Mesendoderm (in vitro differentiated cells): ENCODE measurements around the gene LSM5.

ENCODE experiments used
- DNase-seq: peaks from one replicate; pipeline ENCODE4 v3.0.0; 2013
- H2AK5ac ChIP-seq: 2 replicates; pipeline ENCODE4 v1.6.1; 2013; ENCODE audit warnings: low read length, inconsistent platforms
- H2BK120ac ChIP-seq: 2 replicates; pipeline ENCODE4 v1.6.1; 2013; ENCODE audit warnings: low read depth, mild to moderate bottlenecking, low read length, moderate library complexity, mixed read lengths
- H2BK15ac ChIP-seq: replicated peaks from 2 replicates; pipeline ENCODE4 v1.6.1; 2013; ENCODE audit warnings: low read depth, mild to moderate bottlenecking, moderate library complexity
- H2BK5ac ChIP-seq: 2 replicates; pipeline ENCODE4 v1.6.1; 2013; ENCODE audit warnings: low read length, inconsistent platforms
- H3K18ac ChIP-seq: 2 replicates; pipeline ENCODE4 v1.6.1; 2013; ENCODE audit warnings: mild to moderate bottlenecking, low read length, mixed read lengths
- H3K23ac ChIP-seq: one replicate; pipeline ENCODE4 v1.6.1; 2013; ENCODE audit warnings: low read length
- H3K27ac ChIP-seq: 2 replicates; pipeline ENCODE4 v1.5.1; 2013; ENCODE audit warnings: low read depth, mild to moderate bottlenecking, inconsistent platforms, low read length, moderate library complexity
- H3K27me3 ChIP-seq: 2 replicates; pipeline ENCODE4 v1.6.1; 2013; ENCODE audit warnings: low read length, control low read depth, mild to moderate bottlenecking, inconsistent platforms; ENCODE audit not compliant: insufficient read depth, poor library complexity
- H3K36me3 ChIP-seq: 2 replicates; pipeline ENCODE4 v1.6.1; 2013; ENCODE audit warnings: low read length, inconsistent platforms; ENCODE audit not compliant: control insufficient read depth, insufficient read depth
- H3K4ac ChIP-seq: one replicate; pipeline ENCODE4 v1.6.1; 2013; ENCODE audit warnings: low read depth, mild to moderate bottlenecking, low read length, moderate library complexity
- H3K4me1 ChIP-seq: 2 replicates; pipeline ENCODE4 v1.6.1; 2013; ENCODE audit warnings: low read depth, low read length, inconsistent platforms; ENCODE audit not compliant: control insufficient read depth
- H3K4me2 ChIP-seq: 2 replicates; pipeline ENCODE4 v1.6.1; 2013; ENCODE audit warnings: low read length
- H3K4me3 ChIP-seq: 2 replicates; pipeline ENCODE4 v1.5.1; 2013; ENCODE audit warnings: mild to moderate bottlenecking, low read length
- H3K56ac ChIP-seq: one replicate; pipeline ENCODE4 v1.6.1; 2013; ENCODE audit warnings: low read length
- H3K79me1 ChIP-seq: 2 replicates; pipeline ENCODE4 v1.6.1; 2013; ENCODE audit warnings: low read length, inconsistent platforms
- H3K79me2 ChIP-seq: 2 replicates; pipeline ENCODE4 v1.6.1; 2013; ENCODE audit warnings: mild to moderate bottlenecking, low read length; ENCODE audit not compliant: control insufficient read depth, insufficient read depth
- H3K9ac ChIP-seq: 2 replicates; pipeline ENCODE4 v1.6.1; 2013; ENCODE audit warnings: low read length, inconsistent platforms
- H4K5ac ChIP-seq: one replicate; pipeline ENCODE4 v1.6.1; 2013; ENCODE audit warnings: low read length
- H4K8ac ChIP-seq: one replicate; pipeline ENCODE4 v1.6.1; 2013; ENCODE audit warnings: low read depth, mild to moderate bottlenecking, control low read depth, low read length, moderate library complexity
- WGBS: extraction: QIAGEN DNeasy Blood & Tissue Kit; methylation state at CpG from one replicate; pipeline ENCODE4 v1.1.7; 2013; ENCODE audit warnings: low lambda C conversion rate, missing lambda C conversion rate; ENCODE audit not compliant: insufficient coverage; ENCODE audit errors: extremely low coverage; 5-methylcytosine and 5-hydroxymethylcytosine counted together

Gene LSM5

DNA sequence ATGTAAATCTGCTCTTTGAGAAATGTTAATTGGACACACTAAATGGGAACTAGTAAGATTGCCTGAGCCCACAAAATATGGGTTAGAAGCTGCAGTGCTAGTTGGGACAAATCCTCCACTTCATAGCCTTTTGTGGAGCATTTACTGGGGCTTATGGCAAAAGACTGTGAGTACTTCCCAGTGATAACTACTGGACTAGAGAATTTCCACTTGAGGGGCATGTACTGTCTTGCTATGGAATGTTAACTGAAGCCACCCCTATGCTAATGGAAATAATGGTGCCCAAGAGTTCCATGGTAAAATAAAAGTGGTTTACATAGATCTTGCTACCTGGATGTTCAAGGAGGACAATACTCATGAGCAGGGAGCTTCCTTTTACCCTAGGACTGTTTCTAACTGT is 34.5 kb upstream of the LSM5 start:
- Histone ChIP-seq H3K79me1 (peaks cover 9% of the 10 kb centered on the region), H3K4me1 (no peaks in the 10 kb centered on the region), H3K23ac (no peak overlapping the region), H3K27me3 (no peaks in the 10 kb centered on the region), H3K9ac (no peak overlapping the region), H3K56ac (no peak overlapping the region), H2BK5ac (no peak overlapping the region), H3K4me3 (no peak overlapping the region), H3K27ac (no peak overlapping the region), H3K4me2 (no peak overlapping the region), H3K36me3 (no peaks in the 10 kb centered on the region), H4K8ac (no peak overlapping the region), H2AK5ac (no peak overlapping the region), H2BK120ac (no peak overlapping the region), H3K4ac (no peak overlapping the region), H3K18ac (no peak overlapping the region), H4K5ac (no peak overlapping the region), H2BK15ac (no peak overlapping the region), H3K79me2 (peaks cover 3% of the 10 kb centered on the region)
- no peak for DNase-seq

DNA sequence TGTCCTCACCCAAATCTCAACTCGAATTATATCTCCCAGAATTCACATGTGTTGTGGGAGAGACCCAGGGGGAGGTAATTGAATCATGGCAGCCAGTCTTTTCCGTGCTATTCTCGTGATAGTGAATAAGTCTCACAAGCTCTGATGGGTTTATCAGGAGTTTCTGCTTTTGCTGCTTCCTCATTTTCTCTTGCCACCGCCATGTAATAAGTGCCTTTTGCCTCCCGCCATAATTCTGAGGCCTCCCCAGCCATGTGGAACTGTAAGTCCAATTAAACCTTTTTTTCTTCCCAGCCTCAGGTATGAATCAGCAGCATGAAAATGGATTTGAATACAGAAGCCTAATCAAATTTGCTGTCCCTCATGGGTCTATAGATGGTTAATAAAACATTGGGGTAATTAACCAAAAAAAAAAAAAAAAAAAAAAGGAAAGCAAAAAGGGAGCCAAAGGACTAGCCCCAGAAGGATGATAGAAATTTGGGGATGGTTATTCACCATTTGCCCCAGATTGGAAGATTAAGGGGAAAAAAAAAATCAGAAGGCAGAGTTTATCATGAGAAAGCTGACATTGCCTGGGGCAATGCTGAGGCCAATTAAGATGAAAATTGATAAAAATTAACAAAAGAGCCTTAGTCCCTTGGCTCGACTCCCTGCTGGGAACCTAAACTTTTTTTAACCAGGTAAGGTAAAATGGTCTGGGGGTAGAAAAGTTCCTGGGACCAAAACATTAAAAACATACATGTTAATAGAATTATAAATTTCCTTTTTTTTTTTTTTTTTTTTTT is 32.8 kb upstream of the LSM5 start:
- no peaks in the 10 kb centered on the region for H3K27me3 ChIP-seq
- H2BK5ac ChIP-seq = no peak overlapping the region
- H3K4me3 ChIP-seq = no peak overlapping the region
- no peaks in the 10 kb centered on the region for H3K36me3 ChIP-seq
- H4K8ac ChIP-seq = no peak overlapping the region
- no peak overlapping the region for H2BK120ac ChIP-seq
- H3K23ac ChIP-seq = no peak overlapping the region
- no peak overlapping the region for H3K9ac ChIP-seq
- no peak overlapping the region for H3K4ac ChIP-seq
- H3K4me2 ChIP-seq = no peak overlapping the region
- no peak for DNase-seq
- no peak overlapping the region for H3K56ac ChIP-seq
- no peaks in the 10 kb centered on the region for H3K4me1 ChIP-seq
- no peak overlapping the region for H4K5ac ChIP-seq
- no peak overlapping the region for H3K18ac ChIP-seq
- no peak overlapping the region for H2BK15ac ChIP-seq
- H3K79me2 ChIP-seq = peaks cover 3% of the 10 kb centered on the region
- H3K27ac ChIP-seq = no peak overlapping the region
- no peak overlapping the region for H2AK5ac ChIP-seq
- WGBS = no CpG with 5 or more reads among the region's 6 CpGs
- peaks cover 5% of the 10 kb centered on the region for H3K79me1 ChIP-seq

DNA sequence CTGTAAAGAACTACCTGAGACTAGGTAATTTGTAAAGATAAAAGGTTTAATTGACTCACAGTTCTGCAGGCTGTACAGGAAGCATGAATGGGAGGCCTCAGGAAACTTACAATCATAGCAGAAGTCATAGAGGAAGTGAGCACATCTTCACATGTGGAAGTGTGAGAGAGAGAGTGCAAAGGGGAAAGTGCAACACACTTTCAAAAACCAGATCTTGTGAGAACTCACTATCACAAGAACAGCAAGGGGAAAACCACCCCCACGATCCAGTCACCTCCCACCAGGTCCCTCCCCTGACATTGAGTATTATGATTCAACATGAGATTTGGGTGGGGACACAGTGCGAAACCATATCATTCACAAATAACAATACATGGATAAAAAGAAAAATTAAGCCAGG is 29.6 kb upstream of the LSM5 start:
- Histone ChIP-seq H3K4me1 (no peaks in the 10 kb centered on the region), H2AK5ac (no peak overlapping the region), H3K27ac (no peak overlapping the region), H3K4me2 (no peak overlapping the region), H4K8ac (no peak overlapping the region), H3K9ac (no peak overlapping the region), H3K4ac (no peak overlapping the region), H2BK15ac (no peak overlapping the region), H3K23ac (no peak overlapping the region), H3K27me3 (no peaks in the 10 kb centered on the region), H3K4me3 (no peak overlapping the region), H3K36me3 (no peaks in the 10 kb centered on the region), H3K18ac (no peak overlapping the region), H2BK5ac (no peak overlapping the region), H2BK120ac (no peak overlapping the region), H4K5ac (no peak overlapping the region), H3K79me2 (peaks cover 3% of the 10 kb centered on the region), H3K79me1 (peaks cover 6% of the 10 kb centered on the region), H3K56ac (no peak overlapping the region)
- no peak for DNase-seq
- WGBS = no CpG with 5 or more reads among the region's 2 CpGs

DNA sequence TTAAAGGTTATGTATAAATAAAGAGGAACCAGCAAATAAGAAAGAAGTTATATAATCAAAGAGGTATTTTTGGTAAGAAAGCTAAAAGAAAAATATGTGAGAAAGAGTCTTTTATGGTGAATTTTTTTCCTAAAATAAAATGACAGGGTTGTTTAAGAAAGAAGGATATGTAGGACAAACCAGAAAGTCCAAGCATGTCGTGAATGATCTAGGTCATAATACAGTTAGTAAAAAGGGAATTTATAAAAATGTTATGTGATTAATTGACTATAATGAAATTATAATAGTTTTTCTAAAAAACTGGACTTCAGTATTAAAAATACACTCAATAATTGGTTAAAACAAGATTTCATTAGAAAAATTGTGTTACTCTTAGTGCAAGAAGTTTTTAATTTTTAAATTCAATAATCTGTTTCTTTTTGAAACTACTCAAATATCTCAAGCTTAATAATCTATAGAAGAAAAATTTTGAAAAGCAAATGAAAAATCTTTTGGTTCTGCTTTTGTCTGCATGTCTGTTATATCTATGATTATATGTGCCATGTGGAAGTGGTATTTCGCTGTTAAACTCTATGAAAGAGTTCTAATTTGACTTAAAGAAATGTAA is 28.5 kb upstream of the LSM5 start:
- H2BK5ac ChIP-seq = no peak overlapping the region
- H3K27ac ChIP-seq = no peak overlapping the region
- H3K4me1 ChIP-seq = no peaks in the 10 kb centered on the region
- H3K4ac ChIP-seq = no peak overlapping the region
- H3K56ac ChIP-seq = no peak overlapping the region
- WGBS = no CpG with 5 or more reads among the region's 2 CpGs
- H2BK15ac ChIP-seq = no peak overlapping the region
- H3K23ac ChIP-seq = no peak overlapping the region
- no peaks in the 10 kb centered on the region for H3K36me3 ChIP-seq
- DNase-seq = peak; percentile 94
- peaks cover 3% of the 10 kb centered on the region for H3K79me2 ChIP-seq
- no peak overlapping the region for H3K9ac ChIP-seq
- no peak overlapping the region for H3K18ac ChIP-seq
- H4K5ac ChIP-seq = no peak overlapping the region
- H2AK5ac ChIP-seq = no peak overlapping the region
- no peak overlapping the region for H2BK120ac ChIP-seq
- H3K4me3 ChIP-seq = no peak overlapping the region
- H3K4me2 ChIP-seq = no peak overlapping the region
- no peaks in the 10 kb centered on the region for H3K27me3 ChIP-seq
- H3K79me1 ChIP-seq = peaks cover 8% of the 10 kb centered on the region
- H4K8ac ChIP-seq = no peak overlapping the region

DNA sequence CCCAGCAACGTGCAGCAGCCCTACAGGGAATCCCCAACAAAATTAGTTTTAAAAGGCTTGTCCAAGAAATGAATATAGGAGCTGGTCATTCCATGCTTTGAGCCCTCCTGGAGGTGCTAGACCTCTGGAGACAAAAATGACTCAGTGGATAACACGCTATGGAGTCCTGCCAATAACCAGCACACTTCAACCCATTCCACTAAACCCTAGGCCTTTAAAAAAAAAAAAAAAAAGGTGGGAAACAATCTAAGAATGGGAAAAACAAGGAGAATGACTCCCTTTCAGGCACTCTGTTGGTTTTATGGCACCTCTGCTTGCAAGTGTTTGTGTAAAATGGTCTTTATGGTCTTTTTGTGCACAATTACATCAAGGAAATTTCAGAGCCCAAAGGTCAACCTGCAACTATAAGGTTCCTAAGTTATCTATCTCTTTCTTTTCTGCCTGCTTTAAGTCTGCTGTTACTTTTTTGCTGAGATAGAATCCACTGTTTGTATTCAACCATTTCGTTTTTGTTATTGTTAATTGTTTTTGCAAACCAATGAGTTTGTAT is 26.4 kb upstream of the LSM5 start:
- H3K4me1 ChIP-seq = no peaks in the 10 kb centered on the region
- H4K8ac ChIP-seq = no peak overlapping the region
- no peak overlapping the region for H3K4ac ChIP-seq
- no peaks in the 10 kb centered on the region for H3K27me3 ChIP-seq
- H3K27ac ChIP-seq = no peak overlapping the region
- H2BK120ac ChIP-seq = no peak overlapping the region
- no peak overlapping the region for H3K23ac ChIP-seq
- no peak overlapping the region for H3K56ac ChIP-seq
- no peak overlapping the region for H3K4me3 ChIP-seq
- no peak overlapping the region for H2BK5ac ChIP-seq
- peaks cover 15% of the 10 kb centered on the region for H3K79me1 ChIP-seq
- WGBS = no CpG with 5 or more reads among the region's 3 CpGs
- H3K36me3 ChIP-seq = no peaks in the 10 kb centered on the region
- no peak overlapping the region for H3K4me2 ChIP-seq
- peaks cover 3% of the 10 kb centered on the region for H3K79me2 ChIP-seq
- no peak for DNase-seq
- no peak overlapping the region for H2BK15ac ChIP-seq
- H3K18ac ChIP-seq = no peak overlapping the region
- no peak overlapping the region for H3K9ac ChIP-seq
- no peak overlapping the region for H2AK5ac ChIP-seq
- H4K5ac ChIP-seq = no peak overlapping the region
